SK-N-SH treated with all-trans-retinoic acid at 6 μM for 48 hours (cell line): ENCODE measurements around the gene SLCO3A1.
A peak's percentile ranks its signal among the peaks of the same experiment; 100 is the strongest.

Experiments used
- ATAC-seq: fragments of 200-7000 bp; cut with Tn5 transposase; 3 replicates; pipeline ENCODE4 v1.9.1; 2020; ENCODE audit warnings: mild to moderate bottlenecking, moderate library complexity
- ARNTL ChIP-seq: fragments of 450-650 bp; formaldehyde crosslinking; IDR thresholded peaks from 2 replicates; pipeline ENCODE4 v1.5.0; 2020; ENCODE audit warnings: low read depth, mild to moderate bottlenecking, moderate library complexity, borderline replicate concordance
- BACH2 ChIP-seq: fragments of 250-450 bp; sonication (Bioruptor Pico); IDR thresholded peaks from 2 replicates; pipeline ENCODE4 v1.9.0; 2021; ENCODE audit warnings: mild to moderate bottlenecking, borderline replicate concordance
- CSDC2 ChIP-seq: fragments of 250-450 bp; sonication (Bioruptor Pico); IDR thresholded peaks from 2 replicates; pipeline ENCODE4 v1.5.0; 2020; ENCODE audit warnings: mild to moderate bottlenecking, moderate library complexity
- CSRNP3 ChIP-seq: fragments of 250-450 bp; sonication (Bioruptor Pico); IDR thresholded peaks from 2 replicates; pipeline ENCODE4 v1.5.1; 2021; ENCODE audit warnings: mild to moderate bottlenecking, moderate library complexity
- ESRRG ChIP-seq: fragments of 250-450 bp; sonication (Bioruptor Pico); IDR thresholded peaks from 2 replicates; pipeline ENCODE4 v1.6.1; 2021; ENCODE audit warnings: mild to moderate bottlenecking
- GLIS3 ChIP-seq: fragments of 250-450 bp; sonication (Bioruptor Pico); IDR thresholded peaks from 2 replicates; pipeline ENCODE4 v1.5.0; 2020; ENCODE audit warnings: mild to moderate bottlenecking, moderate library complexity
- ISL1 ChIP-seq: fragments of 250-450 bp; sonication (Bioruptor Pico); IDR thresholded peaks from 2 replicates; pipeline ENCODE4 v2.1.2; 2022; ENCODE audit warnings: mild to moderate bottlenecking, moderate library complexity
- OSR1 ChIP-seq: fragments of 250-450 bp; sonication (Bioruptor Pico); IDR thresholded peaks from 2 replicates; pipeline ENCODE4 v1.8.0; 2022; ENCODE audit warnings: moderate library complexity, mild to moderate bottlenecking, inconsistent platforms
- POU6F1 ChIP-seq: fragments of 250-450 bp; sonication (Bioruptor Pico); IDR thresholded peaks from 2 replicates; pipeline ENCODE4 v1.8.0; 2021; ENCODE audit warnings: low read depth, mild to moderate bottlenecking, moderate library complexity, borderline replicate concordance
- PPARA ChIP-seq: fragments of 250-450 bp; sonication (Bioruptor Pico); IDR thresholded peaks from 2 replicates; pipeline ENCODE4 v1.5.0; 2020; ENCODE audit warnings: mild to moderate bottlenecking, borderline replicate concordance
- RARB ChIP-seq: fragments of 250-450 bp; sonication (Bioruptor Pico); IDR thresholded peaks from 2 replicates; pipeline ENCODE4 v1.8.0; 2021; ENCODE audit warnings: mild to moderate bottlenecking, moderate library complexity
- SNAI2 ChIP-seq: fragments of 250-450 bp; sonication (Bioruptor Pico); IDR thresholded peaks from 2 replicates; pipeline ENCODE4 v1.5.0; 2020; ENCODE audit warnings: mild to moderate bottlenecking, moderate library complexity
- TCF4 ChIP-seq: fragments of 250-450 bp; sonication (Bioruptor Pico); IDR thresholded peaks from 2 replicates; pipeline ENCODE4 v1.8.0; 2021; ENCODE audit warnings: mild to moderate bottlenecking, moderate library complexity, borderline replicate concordance
- TOX ChIP-seq: fragments of 250-450 bp; sonication (Bioruptor Pico); IDR thresholded peaks from 2 replicates; pipeline ENCODE4 v1.8.0; 2021; ENCODE audit warnings: mild to moderate bottlenecking, moderate library complexity, borderline replicate concordance
- TSHZ2 ChIP-seq: fragments of 250-450 bp; sonication (Bioruptor Pico); IDR thresholded peaks from 2 replicates; pipeline ENCODE4 v1.5.0; 2020; ENCODE audit warnings: mild to moderate bottlenecking, moderate library complexity
- ZC3H10 ChIP-seq: fragments of 250-450 bp; sonication (Bioruptor Pico); IDR thresholded peaks from 2 replicates; pipeline ENCODE4 v1.5.1; 2021; ENCODE audit warnings: mild to moderate bottlenecking, moderate library complexity
- ZFP3 ChIP-seq: fragments of 250-450 bp; sonication (Bioruptor Pico); IDR thresholded peaks from 2 replicates; pipeline ENCODE4 v1.5.0; 2020; ENCODE audit warnings: mild to moderate bottlenecking, moderate library complexity
- ZFP30 ChIP-seq: fragments of 450-650 bp; formaldehyde crosslinking; IDR thresholded peaks from 2 replicates; pipeline ENCODE4 v1.5.0; 2022; ENCODE audit warnings: mild to moderate bottlenecking, moderate library complexity
- ZNF565 ChIP-seq: fragments of 450-650 bp; formaldehyde crosslinking; conservative IDR thresholded peaks from 2 replicates; pipeline ENCODE4 v1.5.0; 2020; ENCODE audit warnings: low read depth, mild to moderate bottlenecking, moderate library complexity
- ZNF70 ChIP-seq: fragments of 450-650 bp; formaldehyde crosslinking; IDR thresholded peaks from 2 replicates; pipeline ENCODE4 v1.5.0; 2020; ENCODE audit warnings: mild to moderate bottlenecking, moderate library complexity
- ZNF8 ChIP-seq: fragments of 450-650 bp; formaldehyde crosslinking; IDR thresholded peaks from 2 replicates; pipeline ENCODE4 v1.5.0; 2020; ENCODE audit warnings: mild to moderate bottlenecking, moderate library complexity
- TF ChIP-seq, protein P1 (sequence below): fragments of 250-450 bp; sonication (Bioruptor Pico); IDR thresholded peaks from 2 replicates; pipeline ENCODE4 v1.5.1; 2020; ENCODE audit warnings: low read depth, mild to moderate bottlenecking, moderate library complexity

The SLCO3A1 gene

GRCh38 chr15:92005154-92005553, 151.6 kb downstream of the SLCO3A1 start:
- ATAC-seq = no peak; the same call in 2 of the 3 replicates
- TF ChIP-seq GLIS3 (CRISPR knock-in tag) = no peak
- no peak for TF ChIP-seq POU6F1 (CRISPR knock-in tag)
- TF ChIP-seq ZFP30 = no peak
- no peak for TF ChIP-seq CSDC2 (CRISPR knock-in tag)
- TF ChIP-seq ZFP3 (CRISPR knock-in tag) = no peak
- TF ChIP-seq TOX = no peak

GRCh38 chr15:92006186-92007028, 152.9 kb downstream of the SLCO3A1 start:
- ATAC-seq = no peak
- TF ChIP-seq ZNF70 (CRISPR knock-in tag) (no peak), ZNF8 (no peak), SNAI2 (no peak)

GRCh38 chr15:92009162-92009561, 155.7 kb downstream of the SLCO3A1 start:
- ATAC-seq = no peak
- TF ChIP-seq OSR1 (CRISPR knock-in tag) (no peak), RARB (CRISPR knock-in tag) (no peak), ESRRG (no peak), ARNTL (CRISPR knock-in tag) (no peak), ISL1 (CRISPR knock-in tag) (no peak), CSRNP3 (CRISPR knock-in tag) (no peak), ZNF8 (no peak), ZNF565 (no peak), TOX (no peak), BACH2 (CRISPR knock-in tag) (no peak), CSDC2 (CRISPR knock-in tag) (no peak)
- TF ChIP-seq, protein P1, sequence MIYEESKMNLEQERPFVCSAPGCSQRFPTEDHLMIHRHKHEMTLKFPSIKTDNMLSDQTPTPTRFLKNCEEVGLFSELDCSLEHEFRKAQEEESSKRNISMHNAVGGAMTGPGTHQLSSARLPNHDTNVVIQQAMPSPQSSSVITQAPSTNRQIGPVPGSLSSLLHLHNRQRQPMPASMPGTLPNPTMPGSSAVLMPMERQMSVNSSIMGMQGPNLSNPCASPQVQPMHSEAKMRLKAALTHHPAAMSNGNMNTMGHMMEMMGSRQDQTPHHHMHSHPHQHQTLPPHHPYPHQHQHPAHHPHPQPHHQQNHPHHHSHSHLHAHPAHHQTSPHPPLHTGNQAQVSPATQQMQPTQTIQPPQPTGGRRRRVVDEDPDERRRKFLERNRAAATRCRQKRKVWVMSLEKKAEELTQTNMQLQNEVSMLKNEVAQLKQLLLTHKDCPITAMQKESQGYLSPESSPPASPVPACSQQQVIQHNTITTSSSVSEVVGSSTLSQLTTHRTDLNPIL = no peak

GRCh38 chr15:92011611-92012367, 158.3 kb downstream of the SLCO3A1 start:
- ATAC-seq = peak; percentile 76
- TF ChIP-seq ZNF8 (no peak), CSDC2 (CRISPR knock-in tag) (no peak), ZFP30 (no peak), ZNF70 (CRISPR knock-in tag) (no peak), ZNF565 (no peak), ESRRG (no peak), TCF4 (no peak)
- TF ChIP-seq, protein P1 = no peak

GRCh38 chr15:92012368-92012629, 158.8 kb downstream of the SLCO3A1 start:
- TF ChIP-seq OSR1 (CRISPR knock-in tag) = no peak
- ATAC-seq = no peak; the same call in 2 of the 3 replicates

DNA sequence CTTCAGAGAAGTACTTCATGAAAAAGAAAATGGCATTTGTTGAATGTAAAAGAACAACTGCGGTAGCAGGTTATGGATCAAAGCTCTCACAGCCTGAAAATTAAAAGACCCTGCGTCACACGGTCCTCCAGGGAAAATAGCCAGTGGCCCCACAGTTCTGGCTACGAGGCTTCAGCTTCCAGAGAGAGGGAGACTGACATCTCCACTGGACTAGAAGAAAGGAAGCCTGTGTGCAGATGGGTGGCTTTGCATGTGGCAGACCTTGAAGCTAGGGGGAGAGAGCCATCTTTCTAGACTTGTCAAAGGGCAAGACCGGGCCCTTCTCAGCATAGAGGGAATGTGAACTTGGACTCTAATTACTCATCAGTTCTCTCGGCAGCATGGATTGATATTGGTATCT, 159.4 kb downstream of the SLCO3A1 start:
- ATAC-seq = no peak
- TF ChIP-seq BACH2 (CRISPR knock-in tag) = no peak
- no peak for TF ChIP-seq CSRNP3 (CRISPR knock-in tag)
- no peak for TF ChIP-seq ESRRG
- no peak for TF ChIP-seq ZC3H10 (CRISPR knock-in tag)
- TF ChIP-seq TCF4 = no peak
- TF ChIP-seq RARB (CRISPR knock-in tag) = no peak
- no peak for TF ChIP-seq PPARA (CRISPR knock-in tag)
- no peak for TF ChIP-seq ARNTL (CRISPR knock-in tag)
- no peak for TF ChIP-seq ZNF8
- TF ChIP-seq TOX = no peak
- TF ChIP-seq TSHZ2 = no peak
- TF ChIP-seq SNAI2 = no peak
